Activated T-helper 17 cell treated with anti-CD3 and anti-CD28 coated beads, Interleukin-2, amount 50 U/mL, for 72 hours (primary cell): Measurements from ENCODE around the gene FBXW8. TPM values are rescaled to one million over a fixed set of nuclear protein-coding genes. Genes with fewer than 3 reads are reported as not detected.

ENCODE experiments used
- ATAC-seq: fragments of 150-1000 bp; cut with Tn5 transposase; replicated peaks from 2 replicates; pipeline ENCODE4 v1.10.0; 2021; ENCODE audit warnings: mild to moderate bottlenecking, moderate library complexity
- H3K27ac Mint-ChIP-seq: one replicate; pipeline ENCODE4 v1.8.0; 2022; ENCODE audit warnings: mixed read lengths
- H3K27me3 Mint-ChIP-seq: one replicate; pipeline ENCODE4 v1.8.0; 2022; ENCODE audit warnings: mixed read lengths
- H3K36me3 Mint-ChIP-seq: one replicate; pipeline ENCODE4 v1.8.0; 2022; ENCODE audit warnings: low read depth, mild to moderate bottlenecking, mixed read lengths
- H3K4me1 Mint-ChIP-seq: one replicate; pipeline ENCODE4 v1.8.0; 2022; ENCODE audit warnings: mixed read lengths
- H3K4me3 Mint-ChIP-seq: one replicate; pipeline ENCODE4 v1.8.0; 2022; ENCODE audit warnings: mild to moderate bottlenecking, mixed read lengths
- H3K9me3 Mint-ChIP-seq: one replicate; pipeline ENCODE4 v1.8.0; 2022; ENCODE audit warnings: mixed read lengths
- total RNA-seq, 2 donors: library from RNA; stranded (reverse); gene quantifications; one replicate each; pipeline ENCODE4 v1.2.3, GENCODE V29; 2022

The FBXW8 gene
- total RNA-seq, 2 donors from 2014 or later: 2.4 to 8.8 TPM

- ATAC-seq: no peak
- Mint-ChIP-seq H3K27ac (peak overlapping the region; percentile 50), H3K9me3 (no peaks in the 10 kb centered on the region), H3K4me3 (no peak overlapping the region), H3K27me3 (no peaks in the 10 kb centered on the region), H3K36me3 (peaks cover 49% of the 10 kb centered on the region), H3K4me1 (no peaks in the 10 kb centered on the region)
Measured at GRCh38 chr12:116969615-116970585, 59.1 kb downstream of the FBXW8 start.

- no peak overlapping the region for H3K4me3 Mint-ChIP-seq
- no peaks in the 10 kb centered on the region for H3K9me3 Mint-ChIP-seq
- H3K4me1 Mint-ChIP-seq: no peaks in the 10 kb centered on the region
- H3K27me3 Mint-ChIP-seq: no peaks in the 10 kb centered on the region
- H3K27ac Mint-ChIP-seq: no peak overlapping the region
- no peak for ATAC-seq
- peaks cover 39% of the 10 kb centered on the region for H3K36me3 Mint-ChIP-seq
Measured at GRCh38 chr12:116971222-116971621, 60.5 kb downstream of the FBXW8 start.

- H3K4me3 Mint-ChIP-seq: no peak overlapping the region
- no peaks in the 10 kb centered on the region for H3K9me3 Mint-ChIP-seq
- no peak overlapping the region for H3K27ac Mint-ChIP-seq
- ATAC-seq: no peak
- H3K4me1 Mint-ChIP-seq: no peaks in the 10 kb centered on the region
- peaks cover 18% of the 10 kb centered on the region for H3K36me3 Mint-ChIP-seq
- H3K27me3 Mint-ChIP-seq: no peaks in the 10 kb centered on the region
Measured at GRCh38 chr12:116975779-116976393, 65.1 kb downstream of the FBXW8 start.

GRCh38 chr12:116977465-116978380 is 67.0 kb downstream of the FBXW8 start:
- peak overlapping the region; percentile 12 for H3K27ac Mint-ChIP-seq
- peaks cover 9% of the 10 kb centered on the region for H3K36me3 Mint-ChIP-seq
- H3K4me1 Mint-ChIP-seq: no peaks in the 10 kb centered on the region
- ATAC-seq: no peak
- H3K4me3 Mint-ChIP-seq: no peak overlapping the region
- no peaks in the 10 kb centered on the region for H3K27me3 Mint-ChIP-seq
- H3K9me3 Mint-ChIP-seq: no peaks in the 10 kb centered on the region

- Mint-ChIP-seq H3K27me3 (no peaks in the 10 kb centered on the region), H3K4me1 (no peaks in the 10 kb centered on the region), H3K4me3 (no peak overlapping the region), H3K9me3 (no peaks in the 10 kb centered on the region), H3K27ac (no peak overlapping the region), H3K36me3 (no peaks in the 10 kb centered on the region)
- ATAC-seq: no peak
Measured at GRCh38 chr12:116978791-116979508, 68.2 kb downstream of the FBXW8 start.

- Mint-ChIP-seq H3K27ac (no peak overlapping the region), H3K27me3 (no peaks in the 10 kb centered on the region), H3K4me3 (no peak overlapping the region), H3K9me3 (no peaks in the 10 kb centered on the region), H3K4me1 (no peaks in the 10 kb centered on the region), H3K36me3 (no peaks in the 10 kb centered on the region)
- no peak for ATAC-seq
Measured at GRCh38 chr12:116980083-116980482, 69.3 kb downstream of the FBXW8 start.

GRCh38 chr12:116982791-116983411 is 72.2 kb downstream of the FBXW8 start:
- no peaks in the 10 kb centered on the region for H3K9me3 Mint-ChIP-seq
- peaks cover 4% of the 10 kb centered on the region for H3K36me3 Mint-ChIP-seq
- no peak overlapping the region for H3K4me3 Mint-ChIP-seq
- H3K27ac Mint-ChIP-seq: peak overlapping the region; percentile 5
- no peak for ATAC-seq
- no peaks in the 10 kb centered on the region for H3K4me1 Mint-ChIP-seq
- no peaks in the 10 kb centered on the region for H3K27me3 Mint-ChIP-seq

- Mint-ChIP-seq H3K9me3 (no peaks in the 10 kb centered on the region), H3K36me3 (peaks cover 14% of the 10 kb centered on the region), H3K27me3 (no peaks in the 10 kb centered on the region), H3K27ac (no peak overlapping the region), H3K4me1 (no peaks in the 10 kb centered on the region), H3K4me3 (no peak overlapping the region)
- no peak for ATAC-seq
Measured at GRCh38 chr12:116984098-116984497, 73.3 kb downstream of the FBXW8 start.

GRCh38 chr12:116990329-116990728 is 79.6 kb downstream of the FBXW8 start:
- Mint-ChIP-seq H3K27ac (no peak overlapping the region), H3K36me3 (peaks cover 29% of the 10 kb centered on the region), H3K4me1 (no peaks in the 10 kb centered on the region), H3K27me3 (no peaks in the 10 kb centered on the region), H3K9me3 (no peaks in the 10 kb centered on the region), H3K4me3 (no peak overlapping the region)
- ATAC-seq: no peak

GRCh38 chr12:116990971-116991966 is 80.5 kb downstream of the FBXW8 start:
- Mint-ChIP-seq H3K4me3 (no peak overlapping the region), H3K27ac (no peak overlapping the region), H3K27me3 (no peaks in the 10 kb centered on the region), H3K4me1 (no peaks in the 10 kb centered on the region), H3K36me3 (peaks cover 25% of the 10 kb centered on the region), H3K9me3 (no peaks in the 10 kb centered on the region)
- no peak for ATAC-seq

GRCh38 chr12:116996093-116996492 is 85.3 kb downstream of the FBXW8 start:
- Mint-ChIP-seq H3K9me3 (no peaks in the 10 kb centered on the region), H3K36me3 (no peaks in the 10 kb centered on the region), H3K4me1 (no peaks in the 10 kb centered on the region), H3K27me3 (no peaks in the 10 kb centered on the region), H3K4me3 (no peak overlapping the region), H3K27ac (no peak overlapping the region)
- no peak for ATAC-seq

GRCh38 chr12:116996621-116997020 is 85.9 kb downstream of the FBXW8 start:
- no peak for ATAC-seq
- Mint-ChIP-seq H3K27ac (no peak overlapping the region), H3K27me3 (no peaks in the 10 kb centered on the region), H3K4me1 (no peaks in the 10 kb centered on the region), H3K9me3 (no peaks in the 10 kb centered on the region), H3K4me3 (no peak overlapping the region), H3K36me3 (no peaks in the 10 kb centered on the region)

- Mint-ChIP-seq H3K4me1 (no peaks in the 10 kb centered on the region), H3K36me3 (no peaks in the 10 kb centered on the region), H3K9me3 (no peaks in the 10 kb centered on the region)
Measured at GRCh38 chr12:116999066-116999465, 88.3 kb downstream of the FBXW8 start.

More at GRCh38 chr12:116999066-116999465, 88.3 kb downstream of the FBXW8 start:
- no peak for ATAC-seq
- H3K27ac Mint-ChIP-seq: no peak overlapping the region
- H3K4me3 Mint-ChIP-seq: no peak overlapping the region
- H3K27me3 Mint-ChIP-seq: no peaks in the 10 kb centered on the region
